DMS153 treated with DMSO at 0.1 percent for 48 hours (cell line): Measurements from ENCODE around the gene OR5AN1.
A peak's percentile ranks its signal among the peaks of the same experiment; 100 is the strongest.
"Not testable (repeated sequence)": the region's sequence is repeated elsewhere in the genome, so short reads cannot be mapped to it uniquely, and the experiment has no call there.

ENCODE experiments used
- DNase-seq: peaks from one replicate; lab custom pipeline; 2025; ENCODE audit not compliant: unreplicated experiment; lab: John Stamatoyannopoulos, UW

Gene OR5AN1

DNA sequence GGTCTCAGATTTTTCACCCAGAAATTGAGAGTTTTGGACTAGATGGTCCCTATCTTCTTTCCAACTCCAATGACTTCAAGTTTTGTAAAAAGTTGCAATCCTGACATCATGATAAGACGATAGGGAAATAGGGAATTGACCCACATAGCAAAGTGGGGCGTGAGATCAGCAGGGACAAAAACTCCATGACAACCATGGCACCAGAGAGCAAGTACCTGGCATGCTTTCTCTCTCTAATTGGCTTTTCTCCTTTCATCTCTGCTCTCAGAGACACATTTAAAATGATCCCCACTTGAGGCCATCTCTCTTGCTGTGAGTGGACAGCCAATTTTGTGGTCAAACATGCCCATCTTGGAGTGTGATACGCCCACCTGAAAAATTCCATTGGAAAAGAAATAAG, at the start of gene OR5AN1:
Gene OR5AN1, plus strand, starts transcription at position 301 of the 400 bp plus-strand sequence. CDS start 5,564 bp downstream, outside the sequence.
- DNase-seq, result no peak

DNA sequence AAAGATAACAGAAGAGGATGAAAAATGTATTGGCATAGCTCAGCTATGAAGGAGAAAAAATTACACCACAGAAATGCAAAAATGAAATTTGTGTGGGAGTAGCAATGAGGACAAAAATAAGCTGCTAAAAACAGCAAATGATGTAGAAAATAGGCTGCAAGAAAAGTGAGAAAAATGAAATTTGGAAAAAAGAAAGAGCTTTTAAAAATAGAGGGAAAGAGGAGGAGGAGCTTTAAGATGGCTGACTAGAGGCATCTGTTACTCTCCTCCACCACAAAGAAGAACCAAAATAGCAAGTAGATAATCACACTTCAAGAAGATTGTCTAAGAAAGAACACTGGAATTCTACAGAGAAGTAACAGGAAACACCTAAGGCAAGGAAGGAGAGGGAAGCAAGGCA, 23.7 kb upstream of the OR5AN1 start:
- DNase-seq, result no peak

GRCh38 chr11:59336176-59336575, 22.5 kb upstream of the OR5AN1 start:
- DNase-seq, result no peak

GRCh38 chr11:59336931-59337330, 21.8 kb upstream of the OR5AN1 start:
- no peak for DNase-seq

DNA sequence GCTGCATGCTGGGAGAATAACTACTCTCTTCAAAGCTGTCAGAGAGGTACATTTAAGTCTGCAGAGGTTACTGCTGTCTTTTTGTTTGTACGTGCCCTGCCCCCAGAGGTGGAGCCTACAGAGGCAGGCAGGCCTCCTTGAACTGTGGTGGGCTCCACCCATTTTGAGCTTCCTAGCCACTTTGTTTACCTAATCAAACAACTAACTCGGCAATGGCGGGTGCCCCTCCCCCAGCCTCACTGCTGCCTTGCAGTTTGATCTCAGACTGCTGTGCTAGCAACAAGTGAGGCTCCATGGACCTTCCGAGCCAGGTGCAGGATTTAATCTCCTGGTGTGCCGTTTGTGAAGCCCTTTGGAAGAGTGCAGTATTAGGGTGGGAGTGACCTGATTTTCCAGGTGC, 9.0 kb upstream of the OR5AN1 start:
- not testable (repeated sequence) for DNase-seq

DNA sequence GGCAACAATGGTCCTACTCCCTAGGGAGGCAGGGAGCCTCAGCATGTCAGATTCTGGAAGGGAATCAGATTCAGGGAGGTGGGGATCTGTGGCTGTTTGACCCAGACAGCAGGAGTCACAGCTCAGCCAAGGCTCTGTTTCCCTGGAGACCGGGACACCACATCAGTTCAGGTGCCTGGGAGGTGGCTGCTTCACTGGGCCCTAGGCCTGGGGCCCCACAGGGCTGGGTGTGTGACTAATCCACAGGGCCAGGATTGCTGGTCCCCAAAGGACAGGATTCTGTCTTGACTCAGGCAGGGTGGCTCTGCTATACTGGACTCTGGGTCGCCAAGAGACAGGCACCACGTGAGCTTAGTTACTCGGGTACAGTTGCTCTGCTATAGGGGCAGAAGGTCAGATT, 3.5 kb upstream of the OR5AN1 start:
- no peak for DNase-seq

DNA sequence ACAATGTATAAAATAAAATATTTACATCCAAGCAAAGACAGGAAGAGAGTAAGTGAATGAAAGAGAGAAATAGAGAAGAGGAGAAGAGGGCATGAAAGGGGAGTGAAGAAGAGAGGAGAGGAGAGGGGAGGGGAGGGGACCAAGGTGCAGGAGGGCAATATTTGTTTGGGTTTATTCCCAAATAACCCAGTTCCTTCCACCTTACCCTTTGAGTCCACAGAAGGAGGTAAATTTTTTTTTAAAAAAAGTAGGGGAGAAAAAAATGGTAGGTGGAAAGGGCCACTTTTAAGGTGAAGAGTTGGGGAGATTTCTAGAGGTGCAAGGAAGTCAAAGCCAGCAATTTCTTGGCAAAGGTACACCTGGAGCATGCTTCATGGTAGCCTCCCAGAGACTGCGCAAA, 2.1 kb upstream of the OR5AN1 start:
- DNase-seq, result no peak

DNA sequence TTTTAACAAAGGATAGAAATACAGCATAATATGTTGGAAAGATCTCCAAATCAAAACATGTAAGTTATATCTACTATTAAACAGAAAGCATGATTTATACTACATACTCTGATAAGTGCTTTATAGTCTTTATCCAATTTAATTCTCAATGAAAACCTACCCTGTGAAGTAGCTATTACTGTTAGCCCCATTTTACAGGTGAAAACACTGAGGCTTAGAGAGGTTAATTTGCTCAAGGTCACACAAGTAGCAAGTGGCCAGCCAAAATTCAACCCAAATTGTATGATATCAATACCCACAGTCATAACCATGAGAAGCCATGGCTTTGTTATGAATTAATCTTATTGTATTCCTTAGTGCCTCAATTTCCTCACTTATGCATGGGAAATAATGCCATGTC, 675 bp upstream of the OR5AN1 start:
- DNase-seq, result no peak

DNA sequence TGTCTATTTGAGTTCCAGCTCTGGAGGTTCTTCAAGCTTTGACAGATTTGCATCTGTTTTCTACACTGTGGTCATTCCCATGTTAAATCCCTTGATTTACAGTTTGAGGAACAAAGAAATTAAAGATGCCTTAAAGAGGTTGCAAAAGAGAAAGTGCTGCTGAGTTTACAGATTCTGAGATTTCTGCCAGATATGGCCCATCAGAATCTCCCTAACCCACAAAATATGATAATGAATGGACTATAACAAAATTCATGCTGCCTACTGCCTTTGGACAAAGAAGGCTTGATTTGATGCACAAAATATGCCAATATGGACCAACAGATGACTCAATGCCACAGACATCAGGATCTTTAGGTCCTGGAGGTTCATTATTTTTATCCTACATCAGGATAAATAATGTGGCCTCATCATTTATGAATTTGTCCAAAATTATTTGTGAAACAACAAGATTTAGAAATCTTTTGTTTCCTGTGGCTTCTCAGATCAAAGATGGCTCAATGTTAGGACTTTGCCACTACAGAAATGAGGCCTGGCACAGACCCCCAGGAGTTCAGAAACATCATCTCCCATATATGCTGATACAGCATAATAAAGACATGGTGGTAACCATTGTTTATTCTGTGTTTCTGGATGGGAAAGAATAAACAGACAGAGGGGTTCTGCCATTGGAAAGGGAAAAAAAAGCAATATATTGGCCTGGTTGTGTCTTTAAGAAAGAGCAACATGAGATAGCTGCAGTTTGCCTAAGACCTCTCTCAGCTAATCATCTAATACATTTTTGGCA, 6.7 kb downstream of the OR5AN1 start:
- no peak for DNase-seq

DNA sequence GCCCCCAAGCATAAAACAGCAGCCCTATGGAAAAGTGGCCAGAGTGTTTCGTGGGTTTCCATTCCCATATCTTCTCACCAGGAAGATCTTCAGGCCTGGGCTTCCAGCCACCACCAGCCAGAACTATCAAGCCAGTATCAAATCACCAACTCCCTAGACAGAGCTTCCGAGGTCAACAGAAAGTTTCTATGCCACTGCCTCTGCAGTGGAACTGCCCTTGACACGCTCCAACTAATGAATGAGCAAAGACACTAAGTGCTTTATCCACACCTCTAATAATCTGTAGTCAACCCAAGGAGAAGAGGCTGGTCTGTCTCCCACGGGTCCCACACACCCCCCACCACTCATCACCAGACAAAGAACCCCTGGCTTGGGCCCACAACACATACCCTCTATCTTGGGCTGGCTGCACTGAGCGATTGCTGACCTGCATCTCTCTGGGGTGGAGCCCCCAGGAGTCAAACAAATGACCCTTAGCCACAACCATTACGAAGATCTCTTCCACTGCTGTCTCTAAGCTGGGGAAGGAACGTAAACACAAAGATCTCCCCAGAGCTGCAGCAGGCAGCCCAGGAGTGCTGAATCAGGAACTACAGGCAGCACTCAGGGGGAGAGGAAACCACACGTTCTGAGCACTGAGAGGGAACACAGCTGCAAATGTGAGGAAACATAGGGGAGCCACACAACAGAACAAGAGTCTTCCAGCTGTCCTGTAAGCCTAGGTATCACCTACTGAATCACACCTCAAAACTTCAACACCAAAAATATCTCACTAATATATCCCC, 9.7 kb downstream of the OR5AN1 start:
- no peak for DNase-seq

- not testable (repeated sequence) for DNase-seq
These were observed 13.6 kb downstream of the OR5AN1 start for GRCh38 chr11:59372324-59372723.

DNA sequence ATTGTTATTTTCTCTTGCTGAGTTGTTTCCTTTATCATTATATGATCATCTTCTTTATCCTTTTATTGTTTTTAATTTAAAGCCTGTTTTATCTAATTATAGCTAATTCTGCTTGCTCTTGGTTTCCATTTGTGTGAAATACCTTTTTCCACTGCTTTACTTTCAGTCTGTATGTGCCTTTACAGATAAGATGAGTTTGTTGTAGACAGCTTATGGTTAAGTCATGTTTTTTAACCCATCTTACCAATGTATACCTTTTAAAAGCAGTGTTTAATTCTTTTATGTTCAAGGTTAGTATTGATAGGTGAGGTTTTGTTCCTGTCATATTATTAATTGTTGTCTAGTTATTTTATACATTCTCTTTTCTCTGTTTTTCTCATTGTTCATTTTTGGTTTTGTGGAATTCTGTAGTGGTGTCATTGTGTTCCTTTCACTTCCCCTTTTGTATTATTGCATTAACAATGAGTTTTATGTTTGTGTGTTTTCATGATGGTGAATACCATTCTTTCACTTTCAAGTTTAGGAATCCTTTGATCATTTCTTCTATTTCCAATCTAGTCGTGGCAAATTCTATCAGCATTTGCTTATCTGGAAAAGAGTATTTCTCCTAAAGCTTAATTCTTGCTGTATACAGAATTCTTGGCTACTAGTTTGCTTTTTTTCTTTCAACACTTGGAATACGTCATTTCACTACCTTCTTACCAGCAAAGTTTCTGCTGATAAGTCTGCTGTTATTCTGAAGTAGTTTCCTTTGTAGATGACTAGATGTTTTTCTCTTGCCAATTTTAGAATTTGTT, 21.8 kb downstream of the OR5AN1 start:
- DNase-seq, result no peak

DNA sequence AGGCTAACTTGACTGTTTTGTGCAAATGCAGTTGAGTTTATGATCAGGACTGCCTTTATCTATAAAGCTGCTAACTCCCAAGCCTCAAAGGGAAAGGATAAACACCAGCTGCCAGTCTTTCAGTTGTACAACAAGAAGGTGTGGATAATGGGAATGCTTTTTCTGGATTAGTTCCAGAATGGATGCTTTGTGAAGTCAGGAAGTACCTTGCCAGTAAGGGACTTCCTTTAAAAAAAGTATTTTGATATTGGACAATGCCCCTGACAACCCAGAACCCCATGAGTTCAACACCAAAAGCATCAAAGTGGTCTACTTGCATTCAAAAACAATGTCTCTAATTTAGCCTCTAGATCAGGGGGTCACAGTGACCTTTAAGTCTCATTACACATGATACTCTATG, 35.5 kb downstream of the OR5AN1 start:
- peak; percentile 31 for DNase-seq

- no peak for DNase-seq
These were observed 42.0 kb downstream of the OR5AN1 start for GRCh38 chr11:59400461-59401261.

GRCh38 chr11:59401262-59401552, 42.5 kb downstream of the OR5AN1 start:
- DNase-seq, result no peak

GRCh38 chr11:59403546-59403945, 44.9 kb downstream of the OR5AN1 start:
- no peak for DNase-seq

DNA sequence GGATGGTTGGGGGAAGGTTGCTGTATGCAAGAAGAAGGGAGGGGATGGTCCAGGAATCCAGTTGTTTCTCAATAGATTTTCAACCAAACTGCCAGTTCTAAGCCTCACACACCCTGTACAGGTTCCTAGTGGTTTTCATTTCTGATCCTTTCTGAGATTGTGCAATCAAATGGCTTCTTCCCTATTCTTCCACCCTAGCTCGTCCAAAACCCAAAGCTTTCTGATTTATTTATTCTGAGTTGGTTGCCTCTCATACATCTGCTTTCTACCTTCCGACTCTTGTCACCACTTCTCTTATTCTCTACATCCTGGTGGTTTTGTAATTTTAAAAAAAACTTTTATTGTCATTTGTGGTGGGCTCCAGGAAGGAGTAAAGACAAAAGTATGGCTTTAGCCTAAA, 55.0 kb downstream of the OR5AN1 start:
- DNase-seq, result no peak

GRCh38 chr11:59415111-59415510, 56.4 kb downstream of the OR5AN1 start:
- no peak for DNase-seq

- DNase-seq, result no peak
These were observed 57.9 kb downstream of the OR5AN1 start for GRCh38 chr11:59416613-59417012.

GRCh38 chr11:59417023-59417422, 58.3 kb downstream of the OR5AN1 start:
- no peak for DNase-seq

- DNase-seq, result no peak
These were observed 59.5 kb downstream of the OR5AN1 start for GRCh38 chr11:59418156-59418555.
